Activated CD8-positive, alpha-beta T cell treated with anti-CD3 and anti-CD28 coated beads, Interleukin-2, amount 10 ng/mL, durations not matched to agents 7 days and 5 days (primary cell): ENCODE measurements around the gene COLEC11. TPM values are rescaled to one million over a fixed set of nuclear protein-coding genes. Genes with fewer than 3 reads are reported as not detected.
"Not testable (repeated sequence)": the region's sequence is repeated elsewhere in the genome, so short reads cannot be mapped to it uniquely, and the experiment has no call there.

Experiments used
- ATAC-seq: fragments of 150-1000 bp; cut with Tn5 transposase; one replicate; pipeline ENCODE4 v1.10.0; 2021; ENCODE audit warnings: moderate library complexity
- CTCF ChIA-PET: fragments of 350-600 bp; sonication (Branson Sonifier 250); formaldehyde crosslinking; loops from one replicate; lab custom pipeline; 2021; ENCODE audit warnings: antibody characterized with exemption; lab: Charles Lee
- POLR2A ChIA-PET: fragments of 350-600 bp; sonication (Branson Sonifier 250); formaldehyde crosslinking; loops from one replicate; lab custom pipeline; 2021; ENCODE audit warnings: antibody characterized with exemption; lab: Charles Lee
- DNase-seq: peaks from one replicate; pipeline ENCODE4 v3.0.0-alpha.2; 2020
- H3K27ac Mint-ChIP-seq: one replicate; pipeline ENCODE4 v1.8.0; 2021; ENCODE audit warnings: mild to moderate bottlenecking, mixed read lengths
- H3K27me3 Mint-ChIP-seq: one replicate; pipeline ENCODE4 v1.8.0; 2021; ENCODE audit warnings: low read depth, mixed read lengths
- H3K36me3 Mint-ChIP-seq: one replicate; pipeline ENCODE4 v1.8.0; 2021; ENCODE audit warnings: low read depth, mixed read lengths
- H3K4me1 Mint-ChIP-seq: one replicate; pipeline ENCODE4 v1.8.0; 2021; ENCODE audit warnings: low read depth, mixed read lengths
- H3K4me3 Mint-ChIP-seq: one replicate; pipeline ENCODE4 v1.8.0; 2021; ENCODE audit warnings: mild to moderate bottlenecking, mixed read lengths
- H3K9me3 Mint-ChIP-seq: one replicate; pipeline ENCODE4 v1.8.0; 2022; ENCODE audit warnings: mixed read lengths; ENCODE audit not compliant: insufficient read depth
- total RNA-seq, 2 experiments: library from RNA; stranded (reverse); gene quantifications; one replicate each; pipeline ENCODE4 v1.2.3, GENCODE V29; 2021

COLEC11 gene
- total RNA-seq, 2 experiments from 2014 or later, result not detected

- H3K4me3 Mint-ChIP-seq, result no peak overlapping the region
Observed at GRCh38 chr2:3655871-3656761, 61.2 kb downstream of the COLEC11 start.

GRCh38 chr2:3656762-3657721, 62.1 kb downstream of the COLEC11 start:
- H3K9me3 Mint-ChIP-seq, result no peaks in the 10 kb centered on the region
- H3K4me1 Mint-ChIP-seq, result peaks cover 5% of the 10 kb centered on the region
- H3K36me3 Mint-ChIP-seq, result no peaks in the 10 kb centered on the region
- ATAC-seq (no peak), DNase-seq (no peak)
- H3K4me3 Mint-ChIP-seq, result no peak overlapping the region
- no peaks in the 10 kb centered on the region for H3K27me3 Mint-ChIP-seq
- H3K27ac Mint-ChIP-seq, result no peak overlapping the region
- ChIA-PET POLR2A (no interaction called here), CTCF (no interaction called here)

More at GRCh38 chr2:3655871-3656761, 61.2 kb downstream of the COLEC11 start:
- Mint-ChIP-seq H3K36me3 (no peaks in the 10 kb centered on the region), H3K9me3 (no peaks in the 10 kb centered on the region), H3K27ac (no peak overlapping the region), H3K27me3 (no peaks in the 10 kb centered on the region), H3K4me1 (peaks cover 11% of the 10 kb centered on the region)
- CTCF ChIA-PET, result no interaction called here
- POLR2A ChIA-PET, result no interaction called here
- ATAC-seq, result no peak
- no peak for DNase-seq

- Mint-ChIP-seq H3K27ac (no peak within 1 kb of the TSS), H3K4me1 (peaks cover 2% of the 10 kb centered on the region)
- POLR2A ChIA-PET, result no interaction called here
Observed at GRCh38 chr2:3657881-3658280, 63.0 kb downstream of the COLEC11 start, which contains the start of gene ALLC. TSS of gene ALLC (plus strand) at chr2:3658200. CDS start at chr2:3671158, 12,958 bp downstream.

GRCh38 chr2:3659447-3660432, 64.8 kb downstream of the COLEC11 start:
- DNase-seq, result no peak
- no peaks in the 10 kb centered on the region for H3K9me3 Mint-ChIP-seq
- no peak for ATAC-seq
- peaks cover 2% of the 10 kb centered on the region for H3K4me1 Mint-ChIP-seq
- peaks cover 5% of the 10 kb centered on the region for H3K27me3 Mint-ChIP-seq
- POLR2A ChIA-PET, result interaction anchor here (0.6 kb wide), 1 partner anchor 8 kb away, joined by 3 read pairs; no protein-coding TSS in a partner anchor
- H3K4me3 Mint-ChIP-seq, result no peak overlapping the region
- H3K36me3 Mint-ChIP-seq, result no peaks in the 10 kb centered on the region
- CTCF ChIA-PET, result no interaction called here
- H3K27ac Mint-ChIP-seq, result no peak overlapping the region

More at GRCh38 chr2:3657881-3658280, 63.0 kb downstream of the COLEC11 start, which contains the start of gene ALLC:
- ATAC-seq (no peak), DNase-seq (no peak)
- H3K36me3 Mint-ChIP-seq, result no peaks in the 10 kb centered on the region
- CTCF ChIA-PET, result no interaction called here
- no peaks in the 10 kb centered on the region for H3K9me3 Mint-ChIP-seq
- H3K4me3 Mint-ChIP-seq, result no peak within 1 kb of the TSS
- H3K27me3 Mint-ChIP-seq, result peaks cover 2% of the 10 kb centered on the region

- H3K27ac Mint-ChIP-seq, H3K9me3 Mint-ChIP-seq, POLR2A ChIA-PET, CTCF ChIA-PET, ATAC-seq, H3K36me3 Mint-ChIP-seq, H3K4me3 Mint-ChIP-seq, H3K27me3 Mint-ChIP-seq, DNase-seq, H3K4me1 Mint-ChIP-seq: not testable (repeated sequence)
Observed at GRCh38 chr2:3660640-3661039, 65.7 kb downstream of the COLEC11 start.

- no peak overlapping the region for H3K4me3 Mint-ChIP-seq
- ATAC-seq (no peak), DNase-seq (no peak)
- H3K27me3 Mint-ChIP-seq, result peaks cover 5% of the 10 kb centered on the region
- H3K27ac Mint-ChIP-seq, result no peak overlapping the region
- POLR2A ChIA-PET, result no interaction called here
- peaks cover 2% of the 10 kb centered on the region for H3K4me1 Mint-ChIP-seq
- no peaks in the 10 kb centered on the region for H3K36me3 Mint-ChIP-seq
- H3K9me3 Mint-ChIP-seq, result no peaks in the 10 kb centered on the region
- CTCF ChIA-PET, result no interaction called here
Observed at GRCh38 chr2:3661149-3661660, 66.3 kb downstream of the COLEC11 start.

- Mint-ChIP-seq H3K27ac (no peak overlapping the region), H3K4me1 (peaks cover 2% of the 10 kb centered on the region), H3K9me3 (no peaks in the 10 kb centered on the region), H3K36me3 (no peaks in the 10 kb centered on the region), H3K27me3 (peaks cover 5% of the 10 kb centered on the region), H3K4me3 (no peak overlapping the region)
- ChIA-PET POLR2A (no interaction called here), CTCF (no interaction called here)
- DNase-seq (no peak), ATAC-seq (no peak)
Observed at GRCh38 chr2:3662239-3662638, 67.3 kb downstream of the COLEC11 start.

GRCh38 chr2:3664118-3664517, 69.2 kb downstream of the COLEC11 start:
- no peaks in the 10 kb centered on the region for H3K9me3 Mint-ChIP-seq
- POLR2A ChIA-PET, result no interaction called here

GRCh38 chr2:3664925-3665324, 70.0 kb downstream of the COLEC11 start:
- Mint-ChIP-seq H3K27me3 (peaks cover 5% of the 10 kb centered on the region), H3K27ac (no peak overlapping the region), H3K36me3 (no peaks in the 10 kb centered on the region), H3K4me3 (no peak overlapping the region), H3K9me3 (no peaks in the 10 kb centered on the region), H3K4me1 (peaks cover 2% of the 10 kb centered on the region)
- ATAC-seq (no peak), DNase-seq (no peak)
- ChIA-PET POLR2A (no interaction called here), CTCF (no interaction called here)

More at GRCh38 chr2:3664118-3664517, 69.2 kb downstream of the COLEC11 start:
- CTCF ChIA-PET, result no interaction called here
- Mint-ChIP-seq H3K27me3 (peaks cover 5% of the 10 kb centered on the region), H3K36me3 (no peaks in the 10 kb centered on the region), H3K4me3 (no peak overlapping the region), H3K27ac (no peak overlapping the region), H3K4me1 (peaks cover 2% of the 10 kb centered on the region)
- ATAC-seq (no peak), DNase-seq (no peak)

- Mint-ChIP-seq H3K27me3 (peaks cover 5% of the 10 kb centered on the region), H3K4me3 (no peak overlapping the region), H3K4me1 (no peaks in the 10 kb centered on the region), H3K9me3 (no peaks in the 10 kb centered on the region), H3K36me3 (no peaks in the 10 kb centered on the region), H3K27ac (no peak overlapping the region)
- ChIA-PET CTCF (no interaction called here), POLR2A (no interaction called here)
- ATAC-seq, result no peak
- no peak for DNase-seq
Observed at GRCh38 chr2:3665886-3666612, 71.1 kb downstream of the COLEC11 start.
